ENCODE results near the gene ZNF837.
A peak's percentile ranks its signal among the peaks of the same experiment; 100 is the strongest.

Gene ZNF837

DNA sequence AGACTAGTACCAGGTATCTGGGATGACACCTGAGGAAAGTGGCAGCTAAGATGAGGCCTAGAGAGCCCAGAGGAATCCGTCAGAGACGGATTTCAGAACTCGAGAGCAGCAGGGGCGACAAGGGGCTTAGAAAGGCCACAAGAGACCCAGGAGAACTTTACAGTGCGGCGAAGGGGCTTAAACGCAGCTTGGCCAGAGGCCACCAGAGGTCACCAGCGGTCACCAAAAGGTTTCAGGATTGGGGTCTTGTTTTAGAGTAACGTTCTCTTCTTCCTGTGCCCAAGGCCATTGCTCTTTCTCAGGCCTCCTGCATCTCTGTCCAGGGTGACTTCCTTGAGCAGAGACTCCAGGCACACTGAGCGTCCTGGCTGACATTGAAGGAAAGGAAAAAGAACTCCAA is 51.8 kb downstream of the ZNF837 start:
- Histone ChIP-seq H3K27ac (ENCODE audit: extremely low read depth, low read depth, low read length) (no peak overlapping the region), H3K9me3 (ENCODE audit: control insufficient read depth, insufficient read depth, low read depth, low read length) (no peaks in the 10 kb centered on the region), H3K4me3 (ENCODE audit: low read depth, low read length) (no peak overlapping the region), H3K36me3 (ENCODE audit: control insufficient read depth in 2 of 2, insufficient read depth in 1 of 2, low read length in 2 of 2) (no peaks in the 10 kb centered on the region; a peak in 1 of 3 replicates), H3K4me1 (ENCODE audit: control insufficient read depth, insufficient read depth, low read length) (peaks cover 3% of the 10 kb centered on the region; the same call in 1 of the 2 replicates)
- ChIA-PET POLR2A (interaction anchor here (1.1 to 1.4 kb wide), 3 partner anchors 34 to 146 kb away, joined by 3 to 6 read pairs (median 4); partner anchors contain the start of genes ZNF274, ZNF497 and ZNF8), CTCF (interaction anchor here (0.6 to 1.7 kb wide), 4 partner anchors 12 to 848 kb away, joined by 3 to 6 read pairs (median 4); partner anchors contain the start of gene ZBTB45)
- TF ChIP-seq ZFHX2 (tag by site-specific recombination; conservative IDR thresholded peaks at IDR 0.05) (no peak), CTCF (tag by site-specific recombination; IDR thresholded peaks at IDR 0.05) (peak; percentile 46)
- TF ChIP-seq, protein P1, sequence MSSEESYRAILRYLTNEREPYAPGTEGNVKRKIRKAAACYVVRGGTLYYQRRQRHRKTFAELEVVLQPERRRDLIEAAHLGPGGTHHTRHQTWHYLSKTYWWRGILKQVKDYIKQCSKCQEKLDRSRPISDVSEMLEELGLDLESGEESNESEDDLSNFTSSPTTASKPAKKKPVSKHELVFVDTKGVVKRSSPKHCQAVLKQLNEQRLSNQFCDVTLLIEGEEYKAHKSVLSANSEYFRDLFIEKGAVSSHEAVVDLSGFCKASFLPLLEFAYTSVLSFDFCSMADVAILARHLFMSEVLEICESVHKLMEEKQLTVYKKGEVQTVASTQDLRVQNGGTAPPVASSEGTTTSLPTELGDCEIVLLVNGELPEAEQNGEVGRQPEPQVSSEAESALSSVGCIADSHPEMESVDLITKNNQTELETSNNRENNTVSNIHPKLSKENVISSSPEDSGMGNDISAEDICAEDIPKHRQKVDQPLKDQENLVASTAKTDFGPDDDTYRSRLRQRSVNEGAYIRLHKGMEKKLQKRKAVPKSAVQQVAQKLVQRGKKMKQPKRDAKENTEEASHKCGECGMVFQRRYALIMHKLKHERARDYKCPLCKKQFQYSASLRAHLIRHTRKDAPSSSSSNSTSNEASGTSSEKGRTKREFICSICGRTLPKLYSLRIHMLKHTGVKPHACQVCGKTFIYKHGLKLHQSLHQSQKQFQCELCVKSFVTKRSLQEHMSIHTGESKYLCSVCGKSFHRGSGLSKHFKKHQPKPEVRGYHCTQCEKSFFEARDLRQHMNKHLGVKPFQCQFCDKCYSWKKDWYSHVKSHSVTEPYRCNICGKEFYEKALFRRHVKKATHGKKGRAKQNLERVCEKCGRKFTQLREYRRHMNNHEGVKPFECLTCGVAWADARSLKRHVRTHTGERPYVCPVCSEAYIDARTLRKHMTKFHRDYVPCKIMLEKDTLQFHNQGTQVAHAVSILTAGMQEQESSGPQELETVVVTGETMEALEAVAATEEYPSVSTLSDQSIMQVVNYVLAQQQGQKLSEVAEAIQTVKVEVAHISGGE (tag by site-specific recombination; conservative IDR thresholded peaks at IDR 0.05; ENCODE audit: low read depth): peak; percentile 35; the same call in 1 of the 2 replicates

GRCh38 chr19:58326914-58327726 is 53.7 kb downstream of the ZNF837 start, which contains the start of gene ZSCAN22:
TSS of gene ZSCAN22 (plus strand) at chr19:58326994. CDS start at chr19:58334803, 7,809 bp downstream.
- CTCF ChIA-PET: interaction anchor here (0.7 to 1.5 kb wide), 3 partner anchors 20 to 109 kb away, joined by 3 to 4 read pairs (median 3); no protein-coding TSS in a partner anchor
- Histone ChIP-seq H3K36me3 (ENCODE audit: control insufficient read depth in 2 of 2, insufficient read depth in 1 of 2, low read length in 2 of 2) (peaks cover 0 to 10% of the 10 kb centered on the region in 2 experiments; a peak in 2 of 3 replicates), H3K4me3 (ENCODE audit: low read depth, low read length) (peak within 1 kb of the TSS; percentile 98), H3K27ac (ENCODE audit: extremely low read depth, low read depth, low read length) (peak within 1 kb of the TSS; percentile 67; the same call in 1 of the 2 replicates), H3K4me1 (ENCODE audit: control insufficient read depth, insufficient read depth, low read length) (peaks cover 3% of the 10 kb centered on the region; the same call in 1 of the 2 replicates), H3K9me3 (ENCODE audit: control insufficient read depth, insufficient read depth, low read depth, low read length) (no peaks in the 10 kb centered on the region)
- POLR2A ChIA-PET: interaction anchor here (0.6 to 2.1 kb wide), 20 partner anchors 9 to 249 kb away, joined by 3 to 38 read pairs (median 6); partner anchors contain the start of genes ERVK3-1, RPS5, TRIM28 and ZBTB45
- TF ChIP-seq TCF7L2 (IDR thresholded peaks at IDR 0.05; ENCODE audit: borderline replicate concordance, low read depth, low read length) (no peak), SCRT2 (tag by site-specific recombination; IDR thresholded peaks at IDR 0.05) (no peak; the same call in 1 of the 2 replicates), TRIM28 (IDR thresholded peaks at IDR 0.05; ENCODE audit: borderline replicate concordance, low read length) (peak; percentile 92; the same call in 1 of the 2 replicates), ZNF132 (tag by site-specific recombination; IDR thresholded peaks at IDR 0.05; ENCODE audit: borderline replicate concordance) (no peak), ZNF350 (tag by site-specific recombination; IDR thresholded peaks at IDR 0.05) (no peak), ZEB2 (tag by site-specific recombination; IDR thresholded peaks at IDR 0.05) (peak; percentile 79), ZNF155 (tag by site-specific recombination; IDR thresholded peaks at IDR 0.05) (no peak), ZNF398 (tag by site-specific recombination; IDR thresholded peaks at IDR 0.05) (no peak), KLF16 (tag by site-specific recombination; IDR thresholded peaks at IDR 0.05) (peak; percentile 99), SALL2 (tag by site-specific recombination; IDR thresholded peaks at IDR 0.05; ENCODE audit: borderline replicate concordance) (no peak), ZNF140 (tag by site-specific recombination; IDR thresholded peaks at IDR 0.05) (no peak), ZNF24 (tag by site-specific recombination; IDR thresholded peaks at IDR 0.05) (peak; percentile 88), ZNF473 (tag by site-specific recombination; IDR thresholded peaks at IDR 0.05) (no peak), ZNF76 (tag by site-specific recombination; IDR thresholded peaks at IDR 0.05; ENCODE audit: borderline replicate concordance, low read depth) (peak; percentile 99)
- TF ChIP-seq, protein P2, sequence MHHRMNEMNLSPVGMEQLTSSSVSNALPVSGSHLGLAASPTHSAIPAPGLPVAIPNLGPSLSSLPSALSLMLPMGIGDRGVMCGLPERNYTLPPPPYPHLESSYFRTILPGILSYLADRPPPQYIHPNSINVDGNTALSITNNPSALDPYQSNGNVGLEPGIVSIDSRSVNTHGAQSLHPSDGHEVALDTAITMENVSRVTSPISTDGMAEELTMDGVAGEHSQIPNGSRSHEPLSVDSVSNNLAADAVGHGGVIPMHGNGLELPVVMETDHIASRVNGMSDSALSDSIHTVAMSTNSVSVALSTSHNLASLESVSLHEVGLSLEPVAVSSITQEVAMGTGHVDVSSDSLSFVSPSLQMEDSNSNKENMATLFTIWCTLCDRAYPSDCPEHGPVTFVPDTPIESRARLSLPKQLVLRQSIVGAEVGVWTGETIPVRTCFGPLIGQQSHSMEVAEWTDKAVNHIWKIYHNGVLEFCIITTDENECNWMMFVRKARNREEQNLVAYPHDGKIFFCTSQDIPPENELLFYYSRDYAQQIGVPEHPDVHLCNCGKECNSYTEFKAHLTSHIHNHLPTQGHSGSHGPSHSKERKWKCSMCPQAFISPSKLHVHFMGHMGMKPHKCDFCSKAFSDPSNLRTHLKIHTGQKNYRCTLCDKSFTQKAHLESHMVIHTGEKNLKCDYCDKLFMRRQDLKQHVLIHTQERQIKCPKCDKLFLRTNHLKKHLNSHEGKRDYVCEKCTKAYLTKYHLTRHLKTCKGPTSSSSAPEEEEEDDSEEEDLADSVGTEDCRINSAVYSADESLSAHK (tag by site-specific recombination; IDR thresholded peaks at IDR 0.05): peak; percentile 45; the same call in 1 of the 2 replicates
- TF ChIP-seq, protein P3, sequence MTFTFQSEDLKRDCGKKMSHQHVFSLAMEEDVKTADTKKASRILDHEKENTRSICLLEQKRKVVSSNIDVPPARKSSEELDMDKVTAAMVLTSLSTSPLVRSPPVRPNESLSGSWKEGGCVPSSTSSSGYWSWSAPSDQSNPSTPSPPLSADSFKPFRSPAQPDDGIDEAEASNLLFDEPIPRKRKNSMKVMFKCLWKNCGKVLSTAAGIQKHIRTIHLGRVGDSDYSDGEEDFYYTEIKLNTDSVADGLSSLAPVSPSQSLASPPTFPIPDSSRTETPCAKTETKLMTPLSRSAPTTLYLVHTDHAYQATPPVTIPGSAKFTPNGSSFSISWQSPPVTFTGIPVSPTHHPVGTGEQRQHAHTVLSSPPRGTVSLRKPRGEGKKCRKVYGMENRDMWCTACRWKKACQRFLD (tag by site-specific recombination; IDR thresholded peaks at IDR 0.05): no peak

Data from HEK293 (cell line).